ENCODE data around the gene JUND.

JUND gene

DNA sequence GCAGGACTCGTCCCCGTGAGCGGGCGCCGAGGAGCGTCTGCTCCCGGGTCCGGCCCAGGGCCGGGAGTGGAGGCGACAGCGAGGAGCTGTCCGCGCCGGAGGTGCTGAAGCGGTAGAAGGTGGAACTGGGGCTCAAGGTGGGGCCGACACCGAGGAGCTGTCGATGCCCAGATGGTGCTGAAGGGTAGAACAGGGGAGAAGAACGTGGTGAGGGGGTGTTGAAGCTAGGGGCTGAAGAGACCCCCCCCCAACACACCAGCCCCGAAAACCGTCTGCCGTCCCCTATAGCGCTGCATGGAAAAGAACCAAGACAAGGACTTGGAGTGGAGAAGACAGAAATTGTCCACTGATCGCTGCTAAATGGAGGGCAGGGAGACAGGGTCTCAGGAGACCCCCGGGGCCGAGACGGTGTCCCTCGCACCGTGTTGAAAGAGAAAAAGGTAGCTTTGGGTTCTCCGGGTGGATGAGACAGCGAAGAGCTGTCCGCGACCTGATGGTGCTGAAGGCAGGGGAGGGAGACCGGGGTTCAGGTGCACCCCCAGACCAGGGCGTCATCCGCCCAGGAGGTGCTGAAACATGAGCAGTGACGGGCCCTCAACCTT, 48.1 kb downstream of the JUND start:
- peak in 1 of 2 donors; percentile 43 for DNase-seq

DNA sequence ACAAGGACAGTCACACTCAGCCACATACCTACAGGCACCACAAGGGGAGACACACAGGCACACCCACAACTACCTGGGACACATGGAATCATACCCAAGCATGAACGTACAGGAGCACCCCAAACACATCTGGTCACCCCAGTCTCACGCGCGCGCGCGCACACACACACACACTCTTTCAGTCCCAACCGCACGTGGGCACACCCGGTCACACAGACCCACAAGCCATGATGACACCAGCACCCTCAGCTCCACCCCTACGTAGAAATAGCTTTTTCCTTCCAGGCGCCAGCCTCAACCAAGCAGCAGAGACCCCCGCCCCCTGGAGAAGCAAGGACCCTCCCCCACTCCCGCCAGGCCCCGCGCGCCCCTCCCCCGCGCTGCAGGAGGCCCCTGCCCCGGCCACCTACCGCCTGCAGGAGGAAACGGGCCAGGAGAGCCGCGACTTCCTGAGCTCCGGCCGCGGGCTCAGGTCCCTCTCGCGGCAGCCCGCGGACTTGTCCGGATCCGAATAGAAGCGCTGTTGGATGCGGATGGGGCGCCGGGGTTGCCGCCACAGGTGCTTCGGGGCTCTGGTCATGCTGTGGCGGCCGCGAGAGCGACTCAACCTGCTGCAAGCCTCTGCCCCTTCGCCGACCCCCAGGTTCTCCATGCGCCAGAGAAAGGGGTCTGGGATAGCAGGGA, 48.7 kb downstream of the JUND start:
- DNase-seq = no peak

DNA sequence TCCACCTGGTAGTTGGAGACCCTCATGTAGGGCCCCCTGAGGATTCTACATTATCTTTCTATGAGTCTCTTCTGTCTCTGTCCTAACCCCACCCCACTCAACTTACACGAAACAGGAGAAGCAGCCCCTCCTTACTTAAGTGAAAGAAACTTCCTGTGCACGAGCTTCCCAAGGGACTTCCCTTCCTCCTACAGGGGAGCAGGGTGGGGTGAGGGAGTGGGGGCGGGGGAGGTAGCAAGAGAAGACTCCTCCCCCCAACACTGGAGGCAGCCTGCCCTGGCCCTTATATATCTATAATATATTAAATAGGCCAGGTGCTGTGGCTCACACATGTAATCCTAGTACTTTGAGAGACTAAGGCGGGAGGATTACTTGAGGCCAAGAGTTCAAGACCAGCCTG, 49.6 kb downstream of the JUND start:
- peak; percentile 26 to 67 for DNase-seq

DNA sequence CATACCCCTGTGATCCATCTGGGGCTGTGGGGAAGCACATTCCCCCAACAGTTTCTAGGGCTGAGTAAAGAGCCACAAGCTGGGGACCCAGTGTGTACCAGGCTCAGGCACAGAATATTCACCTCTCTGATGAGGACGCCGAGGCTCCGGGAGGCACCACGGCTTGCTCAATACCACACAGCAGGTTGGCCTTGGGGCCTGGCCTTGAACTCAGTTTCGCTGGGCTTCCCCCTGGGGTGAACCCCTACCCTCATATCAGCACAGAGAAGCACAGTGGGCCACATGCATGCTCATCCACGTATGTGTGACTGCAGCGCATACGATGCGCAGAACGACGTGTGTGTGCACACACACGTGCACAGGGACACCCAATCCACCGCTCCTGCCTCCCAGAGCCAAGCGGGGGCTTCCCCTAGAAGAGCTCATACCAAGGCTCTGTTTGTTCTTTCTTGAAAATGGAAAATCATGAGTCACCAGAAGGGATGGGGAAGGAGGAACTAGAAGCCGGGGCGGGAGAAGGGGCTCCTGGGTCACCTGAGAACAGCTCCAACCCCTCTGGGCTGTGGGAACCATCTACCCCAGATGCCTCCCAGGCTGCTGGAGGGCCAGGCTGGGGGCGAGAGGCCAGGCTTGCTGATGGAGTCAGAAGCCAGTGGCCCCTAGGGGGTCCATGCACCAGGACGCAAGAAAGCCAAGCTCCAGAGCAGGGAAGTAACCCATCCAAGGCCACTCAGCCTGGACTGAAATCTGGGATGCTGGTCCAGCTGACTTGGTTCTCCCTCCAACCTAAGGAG, 50.3 kb downstream of the JUND start:
- peak; percentile 55 to 66 for DNase-seq

DNA sequence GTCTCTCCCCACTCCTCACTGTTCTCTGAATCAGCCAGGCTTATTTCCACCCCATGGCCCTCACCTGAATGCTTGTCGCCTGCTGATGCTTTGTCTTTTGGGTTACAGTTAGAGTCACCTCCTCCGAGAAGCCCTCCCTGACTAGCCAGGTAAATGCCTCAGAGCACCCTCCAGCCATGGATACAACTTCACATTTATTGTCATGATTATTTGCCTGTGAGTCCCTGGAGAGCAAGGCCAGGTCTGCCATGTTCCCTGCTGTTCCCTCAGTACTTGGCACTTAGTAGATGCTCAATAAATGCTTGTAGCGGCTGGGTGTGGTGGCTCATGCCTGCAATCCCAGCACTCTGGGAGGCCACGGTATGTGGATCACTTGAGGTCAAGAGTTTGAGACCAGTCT, 51.5 kb downstream of the JUND start:
- no peak for DNase-seq
